ENCODE measurements around the gene GAL3ST2. TPM values are rescaled to one million over a fixed set of nuclear protein-coding genes. Genes with fewer than 3 reads are reported as not detected.

GAL3ST2 gene
- total RNA-seq, 2 donors from 2014 or later: 2.4 TPM; not detected in 1

GRCh38 chr2:241744028-241744754 is 32.4 kb upstream of the GAL3ST2 start:
- intact Hi-C loops (cut with DNase I): no loop called here
- DNase-seq (ENCODE audit: low spot score): no peak
- H3K9me3 ChIP-seq: no peaks in the 10 kb centered on the region
- peaks cover 4 to 6% of the 10 kb centered on the region in 2 donors for H3K36me3 ChIP-seq
- H3K4me3 ChIP-seq: no peak overlapping the region
- H3K27me3 ChIP-seq (replicated peaks; ENCODE audit: insufficient read depth): no peaks in the 10 kb centered on the region
- TF ChIP-seq POLR2AphosphoS5 (IDR thresholded peaks at IDR 0.05) (peak; percentile 8), CTCF (IDR thresholded peaks at IDR 0.05) (no peak)
- H3K4me1 ChIP-seq (replicated peaks): no peaks in the 10 kb centered on the region
- 92% methylated on average over 24 of the region's 24 CpGs for WGBS
- H3K27ac ChIP-seq: no peak overlapping the region

- Histone ChIP-seq H3K27ac (no peak overlapping the region), H3K4me1 (replicated peaks) (no peaks in the 10 kb centered on the region), H3K9me3 (no peaks in the 10 kb centered on the region), H3K4me3 (no peak overlapping the region), H3K27me3 (replicated peaks; ENCODE audit: insufficient read depth) (no peaks in the 10 kb centered on the region), H3K36me3 (peaks cover 4 to 9% of the 10 kb centered on the region in 2 donors)
- DNase-seq (ENCODE audit: low spot score): no peak
- 97% methylated on average over 13 of the region's 13 CpGs for WGBS
- TF ChIP-seq CTCF (IDR thresholded peaks at IDR 0.05) (no peak), POLR2AphosphoS5 (IDR thresholded peaks at IDR 0.05) (no peak), POLR2A (IDR thresholded peaks at IDR 0.05) (no peak)
- intact Hi-C loops (cut with DNase I): no loop called here
These were observed 31.3 kb upstream of the GAL3ST2 start for GRCh38 chr2:241745276-241745675.

- no peak for TF ChIP-seq CTCF (IDR thresholded peaks at IDR 0.05)
- no peak for TF ChIP-seq POLR2A (IDR thresholded peaks at IDR 0.05)
- no peak for TF ChIP-seq POLR2AphosphoS5 (IDR thresholded peaks at IDR 0.05)
- H3K36me3 ChIP-seq: peaks cover 7 to 9% of the 10 kb centered on the region in 2 donors
- intact Hi-C loops (cut with DNase I): no loop called here
- H3K4me3 ChIP-seq: no peak overlapping the region
- DNase-seq (ENCODE audit: low spot score): no peak
- WGBS: 97% methylated on average over 4 of the region's 4 CpGs
- H3K4me1 ChIP-seq (replicated peaks): no peaks in the 10 kb centered on the region
- no peak overlapping the region for H3K27ac ChIP-seq
- H3K9me3 ChIP-seq: no peaks in the 10 kb centered on the region
- H3K27me3 ChIP-seq (replicated peaks; ENCODE audit: insufficient read depth): no peaks in the 10 kb centered on the region
These were observed 30.5 kb upstream of the GAL3ST2 start for GRCh38 chr2:241746084-241746483.

- intact Hi-C loops (cut with DNase I): no loop called here
- no peaks in the 10 kb centered on the region for H3K9me3 ChIP-seq
- H3K36me3 ChIP-seq: peaks cover 12 to 13% of the 10 kb centered on the region in 2 donors
- no peaks in the 10 kb centered on the region for H3K27me3 ChIP-seq (replicated peaks; ENCODE audit: insufficient read depth)
- WGBS: 93% methylated on average over 32 of the region's 32 CpGs
- DNase-seq (ENCODE audit: low spot score): no peak
- TF ChIP-seq POLR2A (IDR thresholded peaks at IDR 0.05) (no peak), CTCF (IDR thresholded peaks at IDR 0.05) (no peak), POLR2AphosphoS5 (IDR thresholded peaks at IDR 0.05) (no peak)
- no peak overlapping the region for H3K27ac ChIP-seq
- H3K4me3 ChIP-seq: no peak overlapping the region
- H3K4me1 ChIP-seq (replicated peaks): no peaks in the 10 kb centered on the region
These were observed 28.0 kb upstream of the GAL3ST2 start for GRCh38 chr2:241748468-241749256.
